H1 (cell line): ENCODE measurements around the gene PROX2. TPM values are rescaled to one million over a fixed set of nuclear protein-coding genes. Genes with fewer than 3 reads are reported as not detected.

Source experiments
- CTCF ChIA-PET: fragments of 300-600 bp; sonication (Branson Sonifier 250); formaldehyde crosslinking; loops from one replicate; lab custom pipeline; 2021; ENCODE audit not compliant: partially characterized antibody; lab: Charles Lee
- POLR2A ChIA-PET: fragments of 300-600 bp; sonication (Branson Sonifier 250); formaldehyde crosslinking; loops from one replicate; lab custom pipeline; 2021; ENCODE audit warnings: inconsistent platforms; ENCODE audit not compliant: partially characterized antibody; lab: Charles Lee
- DNase-seq, 2 experiments: peaks; one replicate each; pipeline versions ENCODE4 v3.0.0 to v3.0.0-alpha.2; 2010 to 2022; ENCODE audit warnings: low spot score in 2 of 2, low read depth in 1 of 2, mixed read lengths in 1 of 2
- FAIRE-seq: peaks from 2 replicates; lab custom pipeline; 2011; peaks lifted over from hg19 to GRCh38; lab: Jason Lieb, UNC
- H2AFZ ChIP-seq: 2 replicates; pipeline ENCODE4 v1.8.1; 2012; ENCODE audit warnings: low read length, inconsistent platforms
- H2AK5ac ChIP-seq: 2 replicates; pipeline ENCODE4 v1.6.1; 2013; ENCODE audit warnings: low read depth, low read length
- H2BK120ac ChIP-seq: replicated peaks from 2 replicates; pipeline ENCODE3; 2013; ENCODE audit warnings: low read depth, low read length, inconsistent platforms
- H2BK12ac ChIP-seq: 2 replicates; pipeline ENCODE4 v1.6.1; 2013; ENCODE audit warnings: low read depth, low read length
- H2BK15ac ChIP-seq: 2 replicates; pipeline ENCODE4 v1.6.1; 2013; ENCODE audit warnings: low read length
- H2BK20ac ChIP-seq: 2 replicates; pipeline ENCODE4 v1.6.1; 2013; ENCODE audit warnings: low read length
- H2BK5ac ChIP-seq: 2 replicates; pipeline ENCODE4 v1.6.1; 2013; ENCODE audit warnings: low read depth, low read length
- H3K14ac ChIP-seq: 2 replicates; pipeline ENCODE4 v1.6.1; 2013; ENCODE audit warnings: inconsistent platforms; ENCODE audit not compliant: insufficient read length
- H3K18ac ChIP-seq: 2 replicates; pipeline ENCODE4 v1.6.1; 2013; ENCODE audit warnings: low read length; ENCODE audit errors: extremely low read depth
- H3K23ac ChIP-seq: 2 replicates; pipeline ENCODE4 v1.6.1; 2013; ENCODE audit warnings: inconsistent platforms; ENCODE audit not compliant: insufficient read length
- H3K23me2 ChIP-seq: 2 replicates; pipeline ENCODE4 v1.6.1; 2013; ENCODE audit warnings: low read depth, low read length
- H3K27ac ChIP-seq: 2 replicates; pipeline ENCODE4 v1.6.1; 2011; ENCODE audit warnings: low read depth, low read length, inconsistent platforms
- H3K27me3 ChIP-seq, 4 experiments: replicated peaks in 1 of 4; 1 replicate in 1 of 4; 2 replicates in 3 of 4; pipeline versions ENCODE4 v1.6.1 to v1.8.1; 2011 to 2013; ENCODE audit warnings: low read length in 3 of 4, mild to moderate bottlenecking in 3 of 4, inconsistent platforms in 2 of 4, mixed read lengths in 2 of 4, moderate library complexity in 1 of 4; ENCODE audit not compliant: control insufficient read depth in 3 of 4, insufficient read depth in 3 of 4; ENCODE audit errors: extremely low read depth in 1 of 4
- H3K36me3 ChIP-seq, 4 experiments: 2 replicates each; pipeline versions ENCODE4 v1.6.1 to v1.8.1; 2011 to 2013; ENCODE audit warnings: mild to moderate bottlenecking in 4 of 4, low read length in 3 of 4, moderate library complexity in 2 of 4, control low read depth in 1 of 4, inconsistent platforms in 1 of 4; ENCODE audit not compliant: insufficient read depth in 4 of 4, control insufficient read depth in 2 of 4
- H3K4ac ChIP-seq: replicated peaks from 2 replicates; pipeline ENCODE3; 2013; ENCODE audit warnings: low read length, low read depth, mixed read lengths, inconsistent platforms; ENCODE audit not compliant: insufficient read length
- H3K4me1 ChIP-seq, 4 experiments: replicated peaks in 1 of 4; 1 replicate in 1 of 4; 2 replicates in 3 of 4; pipeline versions ENCODE4 v1.6.1 to v1.8.1; 2011 to 2013; ENCODE audit warnings: low read length in 3 of 4, inconsistent platforms in 2 of 4, mixed read lengths in 1 of 4; ENCODE audit not compliant: insufficient read depth in 4 of 4, control insufficient read depth in 3 of 4
- H3K4me2 ChIP-seq, 2 experiments: 2 replicates each; pipeline versions ENCODE4 v1.6.1 to v1.8.1; 2011 to 2013; ENCODE audit warnings: low read depth in 2 of 2, low read length in 2 of 2, control low read depth in 1 of 2, inconsistent platforms in 1 of 2, mild to moderate bottlenecking in 1 of 2; ENCODE audit not compliant: insufficient read depth in 1 of 2
- H3K4me3 ChIP-seq, 4 experiments: fragments of 200-600, 300-600 bp in 1 of 4; sonication (generic), shearing (Covaris generic), sonication (Bioruptor Twin) in 1 of 4; 2 replicates each; pipeline versions ENCODE4 v1.5.1 to v1.8.1; 2011 to 2016; ENCODE audit warnings: low read length in 4 of 4, low read depth in 3 of 4, control low read depth in 2 of 4, inconsistent platforms in 2 of 4, mild to moderate bottlenecking in 2 of 4, mixed read lengths in 1 of 4, moderate library complexity in 1 of 4; ENCODE audit not compliant: insufficient read depth in 2 of 4; ENCODE audit errors: extremely low read depth in 1 of 4
- H3K56ac ChIP-seq: replicated peaks from 2 replicates; pipeline ENCODE3; 2013; ENCODE audit warnings: low read depth, mild to moderate bottlenecking, mixed read lengths, low read length, inconsistent platforms; ENCODE audit not compliant: insufficient read length
- H3K79me1 ChIP-seq: 2 replicates; pipeline ENCODE4 v1.6.1; 2013; ENCODE audit warnings: low read depth, low read length, control low read depth
- H3K79me2 ChIP-seq, 2 experiments: 2 replicates each; pipeline versions ENCODE4 v1.6.1 to v1.8.1; 2012 to 2013; ENCODE audit warnings: low read length in 2 of 2, mild to moderate bottlenecking in 2 of 2, inconsistent platforms in 1 of 2; ENCODE audit not compliant: insufficient read depth in 2 of 2, control insufficient read depth in 1 of 2
- H3K9ac ChIP-seq, 4 experiments: replicated peaks in 1 of 4; 1 replicate in 1 of 4; 2 replicates in 3 of 4; pipeline versions ENCODE4 v1.6.1 to v1.8.1; 2011 to 2013; ENCODE audit warnings: low read depth in 3 of 4, low read length in 3 of 4, control low read depth in 2 of 4, mild to moderate bottlenecking in 2 of 4, moderate library complexity in 2 of 4, inconsistent platforms in 1 of 4; ENCODE audit errors: extremely low read depth in 1 of 4
- H3K9me3 ChIP-seq, 2 experiments: 2 replicates each; pipeline versions ENCODE4 v1.6.1 to v1.8.1; 2012 to 2013; ENCODE audit warnings: mild to moderate bottlenecking in 2 of 2, moderate library complexity in 2 of 2, control low read depth in 1 of 2, inconsistent platforms in 1 of 2, low read depth in 1 of 2, low read length in 1 of 2, mixed read lengths in 1 of 2; ENCODE audit not compliant: insufficient read depth in 2 of 2
- H4K20me1 ChIP-seq, 2 experiments: replicated peaks in 1 of 2; 2 replicates each; pipeline versions ENCODE3 to v1.8.1; 2011 to 2013; ENCODE audit warnings: inconsistent platforms in 2 of 2, low read length in 2 of 2, mild to moderate bottlenecking in 1 of 2; ENCODE audit not compliant: insufficient read depth in 2 of 2, control insufficient read depth in 1 of 2
- H4K5ac ChIP-seq: 2 replicates; pipeline ENCODE4 v1.6.1; 2013; ENCODE audit warnings: low read length, low read depth, mixed read lengths, inconsistent platforms; ENCODE audit not compliant: insufficient read length
- H4K8ac ChIP-seq: 2 replicates; pipeline ENCODE4 v1.8.0; 2013; ENCODE audit warnings: mild to moderate bottlenecking, moderate library complexity, low read length, inconsistent platforms; ENCODE audit not compliant: insufficient read depth; ENCODE audit errors: extremely low read depth
- H4K91ac ChIP-seq: replicated peaks from 2 replicates; pipeline ENCODE3; 2013; ENCODE audit warnings: low read length, mixed read lengths, inconsistent platforms; ENCODE audit not compliant: insufficient read length
- ASH2L ChIP-seq: fragments of 200-600, 300-600 bp; sonication (generic); IDR thresholded peaks from one replicate; pipeline ENCODE4 v1.7.1; 2017; ENCODE audit warnings: low read length
- CBX8 ChIP-seq: fragments of 300-800, 300-1000 bp; sonication (generic); IDR thresholded peaks from 2 replicates; pipeline ENCODE4 v1.7.1; 2016; ENCODE audit warnings: low read depth, low read length, borderline replicate concordance
- CTBP2 ChIP-seq: IDR thresholded peaks from 2 replicates; pipeline ENCODE4 v1.7.0; 2011; ENCODE audit warnings: borderline replicate concordance, mild to moderate bottlenecking, moderate library complexity, mixed read lengths, low read length; ENCODE audit not compliant: insufficient read depth, insufficient read length
- EGR1 ChIP-seq: IDR thresholded peaks from 2 replicates; pipeline ENCODE4 v1.6.1; 2011; ENCODE audit warnings: low read depth, low read length, borderline replicate concordance
- GTF2F1 ChIP-seq: IDR thresholded peaks from 2 replicates; pipeline ENCODE4 v1.6.1; 2012; ENCODE audit warnings: low read depth, low read length, improper control_type of control experiment, borderline replicate concordance
- HDAC6 ChIP-seq: IDR thresholded peaks from one replicate; pipeline ENCODE4 v1.7.1; 2012; ENCODE audit warnings: low read depth, mild to moderate bottlenecking, inconsistent platforms, low read length, moderate library complexity
- JUN ChIP-seq: IDR thresholded peaks from 2 replicates; pipeline ENCODE4 v1.6.1; 2011; ENCODE audit warnings: low read depth, mild to moderate bottlenecking, improper control_type of control experiment, low read length
- KDM5A ChIP-seq: fragments of 200-600 bp; IDR thresholded peaks from 2 replicates; pipeline ENCODE4 v1.7.1; 2012; ENCODE audit warnings: mild to moderate bottlenecking, low read length, inconsistent platforms, mixed read lengths
- NANOG ChIP-seq: IDR thresholded peaks from 2 replicates; pipeline ENCODE4 v1.6.1; 2011; ENCODE audit warnings: low read length, low read depth, mild to moderate bottlenecking, inconsistent platforms; ENCODE audit not compliant: insufficient read depth, poor library complexity, severe bottlenecking
- NRF1 ChIP-seq: IDR thresholded peaks from 2 replicates; pipeline ENCODE4 v1.6.1; 2011; ENCODE audit warnings: mild to moderate bottlenecking, low read depth, low read length, improper control_type of control experiment
- POLR2AphosphoS5 ChIP-seq: IDR thresholded peaks from 2 replicates; pipeline ENCODE4 v1.6.1; 2011; ENCODE audit warnings: low read depth, low read length
- RXRA ChIP-seq: IDR thresholded peaks from 2 replicates; pipeline ENCODE4 v1.6.1; 2011; ENCODE audit warnings: low read depth, mild to moderate bottlenecking, low read length, moderate library complexity; ENCODE audit not compliant: insufficient read depth
- SRF ChIP-seq: IDR thresholded peaks from 2 replicates; pipeline ENCODE4 v1.6.1; 2011; ENCODE audit warnings: mild to moderate bottlenecking, low read depth, low read length, moderate library complexity
- WGBS, 2 experiments: shearing (Covaris generic) in 1 of 2; methylation state at CpG; one replicate each; pipeline versions ENCODE4 v1.1.6 to v1.1.7; 2013 to 2015; ENCODE audit warnings: low lambda C conversion rate in 2 of 2, mixed read lengths in 2 of 2, inconsistent platforms in 1 of 2, low coverage in 1 of 2, missing lambda C conversion rate in 1 of 2; ENCODE audit not compliant: insufficient replicate concordance in 2 of 2, insufficient coverage in 1 of 2, insufficient read length in 1 of 2; ENCODE audit errors: extremely low coverage in 1 of 2, missing lambda C conversion rate in 1 of 2; 5-methylcytosine and 5-hydroxymethylcytosine counted together
- polyA plus RNA-seq, 7 experiments: library from polyadenylated mRNA; depleted of rRNA in 3 of 7; stranded (reverse) in 5 of 7; unstranded in 2 of 7; fragments of >200 nt in 5 of 7; fragments of 200-250 nt in 2 of 7; gene quantifications; 1 replicate in 5 of 7; 2 replicates in 1 of 7; 4 replicates in 1 of 7; pipeline versions ENCODE4 v1.2.1 to v1.2.3, GENCODE V29; 2011 to 2013; ENCODE audit warnings: missing spikeins in 2 of 7, mixed read lengths in 2 of 7
- total RNA-seq: library from RNA; stranded (reverse); fragmentation: NEBNext Ultra II Directional; extraction: Animal tissue kit (Norgen Biotek cat#: 25700); gene quantifications from 2 replicates; pipeline ENCODE4 v1.2.1, GENCODE V29; 2021
- TF ChIP-seq, protein P1 (sequence below): IDR thresholded peaks from 2 replicates; pipeline ENCODE4 v1.6.1; 2011; ENCODE audit warnings: low read depth, mild to moderate bottlenecking, low read length; ENCODE audit not compliant: insufficient read depth

The PROX2 gene
- total and polyA plus RNA-seq, 2 of the 8 experiments (the other 6 are each of a cell fraction or from before 2014, with no cell fraction given): 0.03 TPM; not detected in 1

DNA sequence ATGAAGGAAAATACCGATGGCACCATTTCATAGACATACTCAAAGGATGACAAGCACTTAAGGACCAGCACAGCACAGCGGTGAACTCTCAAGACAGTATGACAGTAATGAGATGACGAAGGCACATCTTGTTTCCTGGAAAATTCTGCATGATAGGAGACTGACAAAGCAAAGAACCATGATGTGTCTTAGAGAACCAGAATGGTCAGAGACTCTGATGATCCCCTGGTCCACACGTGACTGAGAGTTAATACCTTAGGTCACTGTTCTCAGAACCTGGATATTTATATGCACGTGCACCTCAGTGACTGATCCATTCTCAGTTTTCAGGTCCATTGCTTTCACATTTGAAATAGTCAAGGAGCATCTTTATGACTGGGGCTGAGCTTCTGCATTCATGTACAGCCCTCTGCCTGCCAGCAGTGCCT is 35.3 kb downstream of the PROX2 start:
- Histone ChIP-seq H3K14ac (no peak overlapping the region), H3K23me2 (no peaks in the 10 kb centered on the region), H4K91ac (no peak overlapping the region), H4K20me1 (no peaks in the 10 kb centered on the region), H4K8ac (no peak overlapping the region), H3K9me3 (no peaks in the 10 kb centered on the region), H3K36me3 (peaks cover 0 to 18% (median 2%) of the 10 kb centered on the region in 4 experiments; a peak in 1 of 8 replicates), H3K4ac (no peak overlapping the region), H2BK20ac (no peak overlapping the region), H3K4me3 (no peak overlapping the region), H3K23ac (no peak overlapping the region), H2BK15ac (no peak overlapping the region), H2BK5ac (no peak overlapping the region), H2BK12ac (no peak overlapping the region), H2AK5ac (no peak overlapping the region), H3K56ac (no peak overlapping the region), H3K27ac (no peak overlapping the region), H2BK120ac (no peak overlapping the region), H3K4me1 (no peaks in the 10 kb centered on the region), H3K27me3 (no peaks in the 10 kb centered on the region), H2AFZ (no peak overlapping the region), H3K4me2 (no peak overlapping the region), H4K5ac (no peak overlapping the region), H3K79me1 (no peaks in the 10 kb centered on the region), H3K18ac (no peak overlapping the region), H3K9ac (no peak overlapping the region), H3K79me2 (no peaks in the 10 kb centered on the region)
- no peak for DNase-seq
- ChIA-PET CTCF (interaction anchor here (1.7 kb wide), 1 partner anchor 65 kb away, joined by 5 read pairs; no protein-coding TSS in a partner anchor), POLR2A (interaction anchor here (0.7 kb wide), 1 partner anchor 16 kb away, joined by 3 read pairs; no protein-coding TSS in a partner anchor)
- no peak for FAIRE-seq
- WGBS, 2 experiments: 88% methylated on average over 5 of the region's 5 CpGs; no CpG with 5 or more reads in 1 of the 2 experiments
- TF ChIP-seq NANOG: no peak
- TF ChIP-seq KDM5A: no peak
- no peak for TF ChIP-seq NRF1
- no peak for TF ChIP-seq SRF
- no peak for TF ChIP-seq POLR2AphosphoS5
- no peak for TF ChIP-seq HDAC6
- no peak for TF ChIP-seq GTF2F1
- TF ChIP-seq JUN: no peak
- no peak for TF ChIP-seq EGR1
- TF ChIP-seq, protein P1, sequence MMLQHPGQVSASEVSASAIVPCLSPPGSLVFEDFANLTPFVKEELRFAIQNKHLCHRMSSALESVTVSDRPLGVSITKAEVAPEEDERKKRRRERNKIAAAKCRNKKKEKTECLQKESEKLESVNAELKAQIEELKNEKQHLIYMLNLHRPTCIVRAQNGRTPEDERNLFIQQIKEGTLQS: no peak
- TF ChIP-seq CTBP2: no peak
- TF ChIP-seq CBX8: no peak
- TF ChIP-seq RXRA: no peak
- TF ChIP-seq ASH2L: no peak
